Hematopoietic multipotent progenitor cell treated with erythropoietin and hydrocortisone succinate and interleukin-3 and kit ligand, for 4 days (in vitro differentiated cells): ENCODE results near the gene DDO.
"Not testable (repeated sequence)": the region's sequence is repeated elsewhere in the genome, so short reads cannot be mapped to it uniquely, and the experiment has no call there.

Experiments used
- DNase-seq: peaks from one replicate; pipeline ENCODE4 v3.0.0-alpha.2; 2015

DDO gene

GRCh38 chr6:110366975-110367374, 48.4 kb downstream of the DDO start:
- DNase-seq, result no peak

- no peak for DNase-seq
Measured at GRCh38 chr6:110366256-110366655, 49.1 kb downstream of the DDO start.

GRCh38 chr6:110364364-110365105, 50.8 kb downstream of the DDO start:
- DNase-seq, result no peak

- no peak for DNase-seq
Measured at GRCh38 chr6:110363748-110364147, 51.6 kb downstream of the DDO start.

- peak; percentile 54 for DNase-seq
Measured at GRCh38 chr6:110360676-110361075, 54.7 kb downstream of the DDO start.

GRCh38 chr6:110359556-110359955, 55.8 kb downstream of the DDO start:
- no peak for DNase-seq

- no peak for DNase-seq
Measured at GRCh38 chr6:110358553-110359160, 56.7 kb downstream of the DDO start.

- DNase-seq, result peak; percentile 68
Measured at GRCh38 chr6:110357664-110358552, 57.5 kb downstream of the DDO start, which contains the start of gene METTL24. Gene METTL24, minus strand, starts transcription at chr6:110358349. Its CDS starts 77 bp downstream, at chr6:110358272.

- DNase-seq, result no peak
Measured at GRCh38 chr6:110357298-110357663, 58.1 kb downstream of the DDO start.

- no peak for DNase-seq
Measured at GRCh38 chr6:110356778-110357177, 58.6 kb downstream of the DDO start.

- no peak for DNase-seq
Measured at GRCh38 chr6:110355727-110356126, 59.6 kb downstream of the DDO start.

GRCh38 chr6:110355022-110355421, 60.4 kb downstream of the DDO start:
- no peak for DNase-seq

GRCh38 chr6:110354153-110354552, 61.2 kb downstream of the DDO start:
- DNase-seq, result no peak

- DNase-seq, result no peak
Measured at GRCh38 chr6:110353457-110354001, 61.8 kb downstream of the DDO start.

- DNase-seq, result peak; percentile 51
Measured at GRCh38 chr6:110352563-110353262, 62.7 kb downstream of the DDO start.

GRCh38 chr6:110351986-110352385, 63.4 kb downstream of the DDO start:
- DNase-seq, result no peak

- DNase-seq, result no peak
Measured at GRCh38 chr6:110351546-110351945, 63.8 kb downstream of the DDO start.

- not testable (repeated sequence) for DNase-seq
Measured at GRCh38 chr6:110350593-110350992, 64.8 kb downstream of the DDO start.

GRCh38 chr6:110348961-110349690, 66.2 kb downstream of the DDO start:
- DNase-seq, result no peak

- DNase-seq, result no peak
Measured at GRCh38 chr6:110345025-110345424, 70.3 kb downstream of the DDO start.

GRCh38 chr6:110342759-110343158, 72.6 kb downstream of the DDO start:
- no peak for DNase-seq
